Tibial artery (tissue), 4 donors: ENCODE measurements around the gene TRIM62.

ENCODE experiments used
- DNase-seq, 2 donors: peaks; one replicate each; pipeline ENCODE4 v3.0.0-alpha.2; 2019
- H3K27ac ChIP-seq, 2 donors: fragments of 200-600 bp; sonication (generic) in 1 of 2; 1 replicate in 1 of 2; 2 replicates in 1 of 2; pipeline ENCODE4 v1.5.1; 2018 to 2019; ENCODE audit warnings: mild to moderate bottlenecking in 1 of 2
- H3K27me3 ChIP-seq, 2 donors: fragments of 200-600 bp; sonication (generic) in 1 of 2; one replicate each; pipeline versions ENCODE4 v1.5.1 to v1.6.0; 2016 to 2019
- H3K36me3 ChIP-seq, 3 donors: fragments of 200-600 bp; sonication (generic) in 2 of 3; one replicate each; pipeline ENCODE4 v1.5.1; 2016 to 2019; ENCODE audit warnings: mild to moderate bottlenecking in 2 of 3
- H3K4me1 ChIP-seq, 4 donors: fragments of 200-600 bp; sonication (generic) in 2 of 4; 1 replicate in 3 of 4; 2 replicates in 1 of 4; pipeline ENCODE4 v1.5.1; 2016 to 2019
- H3K4me3 ChIP-seq, 2 donors: fragments of 200-600 bp; sonication (generic) in 1 of 2; 1 replicate in 1 of 2; 2 replicates in 1 of 2; pipeline ENCODE4 v1.5.1; 2018 to 2019; ENCODE audit warnings: mild to moderate bottlenecking in 2 of 2
- H3K9me3 ChIP-seq, 3 donors: fragments of 200-600 bp; sonication (generic) in 1 of 3; one replicate each; pipeline ENCODE4 v1.5.1; 2016 to 2019
- CTCF ChIP-seq, 2 experiments: fragments of 200-600 bp in 1 of 2; fragments of 450-650 bp in 1 of 2; IDR thresholded peaks; one replicate each; pipeline ENCODE4 v1.5.1; 2017 to 2019; ENCODE audit warnings: antibody characterized with exemption in 2 of 2, mild to moderate bottlenecking in 1 of 2, moderate library complexity in 1 of 2
- intact Hi-C: fragments of 100-400 bp; cut with DNase I; formaldehyde crosslinking; loops from one replicate; pipeline ENCODE4 v1.15.0; 2023; ENCODE audit warnings: low total_unique reads

TRIM62 gene

DNA sequence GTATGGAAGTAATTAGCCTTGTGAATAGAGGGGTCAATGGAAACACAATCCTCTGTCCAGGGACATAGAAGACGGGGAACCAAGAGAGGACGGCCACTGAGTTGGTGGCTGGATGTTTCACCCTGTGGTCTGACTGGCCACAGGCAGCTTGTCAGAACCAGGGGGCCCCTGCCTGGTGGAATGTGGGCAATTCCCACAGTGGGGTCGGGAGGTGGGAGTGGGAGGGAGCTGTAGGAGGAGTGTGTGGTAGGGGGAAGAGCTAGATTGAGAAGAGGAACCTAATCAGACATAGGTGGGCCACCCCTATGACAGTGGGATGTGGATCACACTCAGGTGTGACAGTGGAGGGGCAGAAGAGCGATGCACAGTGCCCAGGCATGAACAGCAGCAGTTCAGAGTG lies 31.3 kb downstream of the TRIM62 start:
- intact Hi-C loops = no loop called here
- no peak for TF ChIP-seq CTCF (IDR thresholded peaks at IDR 0.05)
- H3K36me3 ChIP-seq = peaks cover 17 to 42% (median 27%) of the 10 kb centered on the region in 3 donors
- DNase-seq = no peak
- no peak overlapping the region for H3K27ac ChIP-seq
- H3K9me3 ChIP-seq = no peaks in the 10 kb centered on the region
- peaks cover 0 to 26% (median 22%) of the 10 kb centered on the region in 4 donors for H3K4me1 ChIP-seq
- H3K4me3 ChIP-seq = no peak overlapping the region
- no peaks in the 10 kb centered on the region for H3K27me3 ChIP-seq

DNA sequence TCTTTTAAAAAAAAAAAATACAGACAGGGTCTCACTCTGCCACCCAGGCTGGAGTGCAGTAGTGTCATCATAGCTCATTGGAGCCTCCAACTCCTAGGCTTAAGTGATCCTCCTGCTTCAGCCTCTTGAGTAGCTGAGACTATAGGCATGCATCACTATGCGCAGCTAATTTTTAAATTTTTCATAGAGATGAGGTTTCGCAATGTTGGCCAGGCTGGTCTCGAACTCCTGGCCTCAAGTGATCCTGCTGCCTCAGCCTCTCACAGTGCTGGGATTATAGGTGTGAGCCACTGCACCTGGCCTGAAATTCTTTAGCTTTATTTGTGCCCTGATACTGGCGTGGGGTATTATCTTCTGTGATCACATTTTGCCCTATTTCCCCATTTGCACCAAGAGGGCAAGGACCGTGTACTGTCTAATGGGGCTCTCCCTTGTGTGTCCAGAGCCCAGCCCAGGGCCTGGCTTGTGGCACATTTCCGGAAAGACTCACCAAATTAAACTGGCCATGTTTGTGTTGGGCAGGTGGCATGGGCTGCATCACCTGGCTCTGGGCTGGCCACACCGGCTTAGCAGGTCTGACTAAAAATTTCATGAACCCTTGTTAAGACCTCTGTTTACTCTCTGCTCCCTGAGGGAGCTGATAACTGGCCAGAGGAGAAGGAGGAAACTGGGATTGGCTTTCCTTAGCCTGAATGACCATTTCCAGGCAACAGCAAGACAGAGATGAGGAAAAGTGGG lies 32.2 kb downstream of the TRIM62 start:
- intact Hi-C loops = no loop called here
- Histone ChIP-seq H3K4me1 (peaks cover 0 to 26% (median 22%) of the 10 kb centered on the region in 4 donors), H3K9me3 (no peaks in the 10 kb centered on the region), H3K4me3 (no peak overlapping the region), H3K27ac (no peak overlapping the region), H3K36me3 (peaks cover 17 to 51% (median 27%) of the 10 kb centered on the region in 3 donors), H3K27me3 (no peaks in the 10 kb centered on the region)
- DNase-seq = no peak
- no peak for TF ChIP-seq CTCF (IDR thresholded peaks at IDR 0.05)

GRCh38 chr1:33148615-33149014 lies 33.2 kb downstream of the TRIM62 start:
- no peak for DNase-seq
- H3K4me1 ChIP-seq = peaks cover 0 to 24% (median 16%) of the 10 kb centered on the region in 4 donors
- H3K27ac ChIP-seq = no peak overlapping the region
- intact Hi-C loops = no loop called here
- TF ChIP-seq CTCF (IDR thresholded peaks at IDR 0.05) = no peak
- H3K9me3 ChIP-seq = no peaks in the 10 kb centered on the region
- H3K4me3 ChIP-seq = no peak overlapping the region
- H3K36me3 ChIP-seq = peaks cover 17 to 47% (median 27%) of the 10 kb centered on the region in 3 donors
- H3K27me3 ChIP-seq = no peaks in the 10 kb centered on the region

GRCh38 chr1:33147997-33148314 lies 33.9 kb downstream of the TRIM62 start:
- Histone ChIP-seq H3K27ac (no peak overlapping the region), H3K9me3 (no peaks in the 10 kb centered on the region), H3K27me3 (no peaks in the 10 kb centered on the region), H3K36me3 (peaks cover 17 to 47% (median 27%) of the 10 kb centered on the region in 3 donors), H3K4me3 (no peak overlapping the region), H3K4me1 (peaks cover 0 to 23% (median 13%) of the 10 kb centered on the region in 4 donors)
- no peak for DNase-seq
- TF ChIP-seq CTCF (IDR thresholded peaks at IDR 0.05) = no peak
- intact Hi-C loops = no loop called here

- H3K27me3 ChIP-seq = no peaks in the 10 kb centered on the region
- H3K36me3 ChIP-seq = peaks cover 17 to 47% (median 27%) of the 10 kb centered on the region in 3 donors
- intact Hi-C loops = no loop called here
- H3K9me3 ChIP-seq = no peaks in the 10 kb centered on the region
- no peak overlapping the region for H3K27ac ChIP-seq
- H3K4me3 ChIP-seq = no peak overlapping the region
- no peak for DNase-seq
- H3K4me1 ChIP-seq = peaks cover 0 to 21% (median 10%) of the 10 kb centered on the region in 4 donors
- no peak for TF ChIP-seq CTCF (IDR thresholded peaks at IDR 0.05)
Measured at GRCh38 chr1:33147275-33147996, 34.4 kb downstream of the TRIM62 start.
